OCI-LY7 (cell line): ENCODE measurements around the gene ROBO1. TPM values are rescaled to one million over a fixed set of nuclear protein-coding genes. Genes with fewer than 3 reads are reported as not detected.

Source experiments
- BruUV-seq: library from RNA; stranded (reverse); fragments of 400-500 nt; replicated peaks from 2 replicates; lab custom pipeline; 2021; lab: Mats Ljungman, UMichigan
- CTCF ChIA-PET: fragments of 300-600 bp; sonication (Branson Sonifier 250); formaldehyde crosslinking; loops from one replicate; lab custom pipeline; 2022; ENCODE audit warnings: antibody characterized with exemption; ENCODE audit not compliant: unreplicated experiment; lab: Charles Lee
- POLR2A ChIA-PET: fragments of 300-600 bp; sonication (Branson Sonifier 250); formaldehyde crosslinking; loops from one replicate; lab custom pipeline; 2022; ENCODE audit warnings: antibody characterized with exemption; lab: Charles Lee
- DNase-seq: peaks from one replicate; pipeline ENCODE4 v3.0.0-alpha.2; 2015; ENCODE audit warnings: low spot score
- H2AFZ ChIP-seq: fragments of 200-600 bp; sonication (generic), shearing (Covaris generic); 2 replicates; pipeline ENCODE4 v1.6.1; 2014; ENCODE audit warnings: mild to moderate bottlenecking, antibody characterized with exemption, low read length, moderate library complexity
- H3K27ac ChIP-seq: fragments of 200-600 bp; sonication (generic); 2 replicates; pipeline ENCODE4 v1.5.1; 2014; ENCODE audit warnings: mixed run types, low read depth, mild to moderate bottlenecking, moderate library complexity, low read length, inconsistent platforms; ENCODE audit not compliant: poor library complexity, severe bottlenecking
- H3K36me3 ChIP-seq: fragments of 200-600 bp; sonication (generic); 2 replicates; pipeline ENCODE4 v1.6.1; 2014; ENCODE audit warnings: mild to moderate bottlenecking, antibody characterized with exemption, low read length, moderate library complexity, mixed read lengths; ENCODE audit not compliant: insufficient read depth
- H3K4me1 ChIP-seq: fragments of 200-600 bp; sonication (generic); 2 replicates; pipeline ENCODE4 v1.5.1; 2014; ENCODE audit warnings: mild to moderate bottlenecking, low read length; ENCODE audit not compliant: insufficient read depth, poor library complexity, severe bottlenecking
- H3K4me2 ChIP-seq: fragments of 200-600 bp; sonication (generic); 2 replicates; pipeline ENCODE4 v1.6.1; 2014; ENCODE audit warnings: mild to moderate bottlenecking, low read length
- H3K4me3 ChIP-seq: fragments of 200-600 bp; sonication (generic); 2 replicates; pipeline ENCODE4 v1.5.1; 2014; ENCODE audit warnings: mild to moderate bottlenecking, low read depth, low read length; ENCODE audit not compliant: poor library complexity, severe bottlenecking
- H3K79me2 ChIP-seq: fragments of 200-600 bp; sonication (generic); 2 replicates; pipeline ENCODE4 v1.6.1; 2016; ENCODE audit warnings: low read depth, mild to moderate bottlenecking, low read length, moderate library complexity, mixed read lengths; ENCODE audit not compliant: insufficient read depth
- H3K9me2 ChIP-seq: fragments of 200-600 bp; sonication (generic); 2 replicates; pipeline ENCODE4 v1.6.1; 2016; ENCODE audit warnings: mild to moderate bottlenecking, low read length, mixed read lengths; ENCODE audit not compliant: insufficient read depth
- H3K9me3 ChIP-seq: fragments of 200-600 bp; sonication (generic); 2 replicates; pipeline ENCODE4 v1.6.1; 2014; ENCODE audit warnings: mild to moderate bottlenecking, mixed run types, low read length, mixed read lengths
- H4K20me1 ChIP-seq: fragments of 200-600 bp; sonication (generic); 2 replicates; pipeline ENCODE4 v1.6.1; 2014; ENCODE audit warnings: mild to moderate bottlenecking, antibody characterized with exemption, low read length, moderate library complexity, mixed read lengths; ENCODE audit not compliant: insufficient read depth
- EZH2phosphoT487 ChIP-seq: fragments of 200-600 bp; sonication (generic); IDR thresholded peaks from 2 replicates; pipeline ENCODE4 v1.6.1; 2018; ENCODE audit warnings: low read depth, borderline replicate concordance, mild to moderate bottlenecking, mixed run types, antibody characterized with exemption, low read length, moderate library complexity, mixed read lengths
- intact Hi-C: fragments of 100-400 bp; cut with micrococcal nuclease; formaldehyde crosslinking; loops from one replicate; pipeline ENCODE4 v1.10.0; 2022; ENCODE audit not compliant: unreplicated experiment
- total RNA-seq, 2 experiments: library from RNA; depleted of rRNA in 1 of 2; stranded (reverse); fragments of >200 nt in 1 of 2; shearing (Covaris generic) in 1 of 2; gene quantifications; 2 replicates each; pipeline ENCODE4 v1.2.3, GENCODE V29; 2014 to 2022
- TF ChIP-seq, protein P1 (sequence below): fragments of 200-600 bp; sonication (generic); conservative IDR thresholded peaks from 2 replicates; pipeline ENCODE4 v1.5.1; 2014; ENCODE audit warnings: mild to moderate bottlenecking, antibody characterized with exemption, low read length, moderate library complexity, mixed read lengths

The ROBO1 gene
- total RNA-seq, 2 experiments from 2014 or later, result not detected

DNA sequence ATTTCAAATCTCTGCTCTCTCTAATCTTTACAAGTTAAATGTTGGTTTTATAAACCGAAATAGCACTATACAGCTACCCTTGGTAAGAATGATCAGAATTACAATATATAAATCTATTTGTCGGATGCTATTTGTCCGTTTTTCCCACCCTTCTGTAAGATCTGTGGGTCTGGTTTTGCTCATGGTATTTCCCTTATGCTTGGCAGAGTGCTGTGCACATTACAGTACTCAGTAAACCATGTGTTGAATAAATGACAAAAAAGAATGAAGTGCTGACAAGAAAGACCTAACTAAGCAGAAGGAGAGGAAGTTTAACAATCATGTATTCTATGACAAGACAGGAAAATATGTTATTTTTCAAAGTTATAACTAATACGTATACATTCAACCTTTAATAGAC, 827.2 kb downstream of the ROBO1 start:
- POLR2A ChIA-PET, result interaction anchor here (0.6 kb wide), 1 partner anchor 454 kb away, joined by 3 read pairs; no protein-coding TSS in a partner anchor
- no peaks in the 10 kb centered on the region for H3K9me2 ChIP-seq
- H4K20me1 ChIP-seq, result no peaks in the 10 kb centered on the region
- H3K4me3 ChIP-seq, result no peak overlapping the region
- no peaks in the 10 kb centered on the region for H3K79me2 ChIP-seq
- no peaks in the 10 kb centered on the region for H3K4me1 ChIP-seq
- no peak overlapping the region for H2AFZ ChIP-seq
- H3K36me3 ChIP-seq, result no peaks in the 10 kb centered on the region
- intact Hi-C loops, result no loop called here
- H3K27ac ChIP-seq, result no peak overlapping the region
- no peak for TF ChIP-seq EZH2phosphoT487
- TF ChIP-seq, protein P1, sequence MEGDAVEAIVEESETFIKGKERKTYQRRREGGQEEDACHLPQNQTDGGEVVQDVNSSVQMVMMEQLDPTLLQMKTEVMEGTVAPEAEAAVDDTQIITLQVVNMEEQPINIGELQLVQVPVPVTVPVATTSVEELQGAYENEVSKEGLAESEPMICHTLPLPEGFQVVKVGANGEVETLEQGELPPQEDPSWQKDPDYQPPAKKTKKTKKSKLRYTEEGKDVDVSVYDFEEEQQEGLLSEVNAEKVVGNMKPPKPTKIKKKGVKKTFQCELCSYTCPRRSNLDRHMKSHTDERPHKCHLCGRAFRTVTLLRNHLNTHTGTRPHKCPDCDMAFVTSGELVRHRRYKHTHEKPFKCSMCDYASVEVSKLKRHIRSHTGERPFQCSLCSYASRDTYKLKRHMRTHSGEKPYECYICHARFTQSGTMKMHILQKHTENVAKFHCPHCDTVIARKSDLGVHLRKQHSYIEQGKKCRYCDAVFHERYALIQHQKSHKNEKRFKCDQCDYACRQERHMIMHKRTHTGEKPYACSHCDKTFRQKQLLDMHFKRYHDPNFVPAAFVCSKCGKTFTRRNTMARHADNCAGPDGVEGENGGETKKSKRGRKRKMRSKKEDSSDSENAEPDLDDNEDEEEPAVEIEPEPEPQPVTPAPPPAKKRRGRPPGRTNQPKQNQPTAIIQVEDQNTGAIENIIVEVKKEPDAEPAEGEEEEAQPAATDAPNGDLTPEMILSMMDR, result no peak
- no peak for DNase-seq
- CTCF ChIA-PET, result no interaction called here
- no TSS peak for BruUV-seq
- H3K9me3 ChIP-seq, result no peaks in the 10 kb centered on the region
- H3K4me2 ChIP-seq, result no peak overlapping the region

DNA sequence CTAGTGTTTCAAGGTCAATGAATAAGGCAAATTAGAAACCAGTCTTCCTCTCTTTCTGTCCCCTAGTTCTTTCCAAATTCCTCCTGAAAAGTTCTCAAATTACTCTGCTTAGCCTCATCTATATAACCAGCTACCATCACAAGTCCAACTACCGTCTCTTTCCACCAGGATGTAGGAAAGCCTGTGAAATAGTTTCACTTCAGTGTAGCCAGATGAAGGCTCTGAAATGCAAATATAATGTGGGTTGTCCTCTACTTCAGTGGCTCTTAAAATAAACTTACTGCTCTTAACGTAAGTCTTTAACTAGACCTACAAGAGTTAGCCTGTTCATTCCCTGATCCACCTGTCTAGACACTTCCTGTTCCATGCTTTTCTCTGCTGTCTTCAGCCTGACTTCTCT, 827.7 kb downstream of the ROBO1 start:
- Histone ChIP-seq H3K9me3 (no peaks in the 10 kb centered on the region), H3K4me3 (no peak overlapping the region), H3K4me1 (no peaks in the 10 kb centered on the region), H3K27ac (no peak overlapping the region), H3K36me3 (no peaks in the 10 kb centered on the region), H2AFZ (no peak overlapping the region), H3K9me2 (no peaks in the 10 kb centered on the region), H3K4me2 (no peak overlapping the region), H4K20me1 (no peaks in the 10 kb centered on the region), H3K79me2 (no peaks in the 10 kb centered on the region)
- BruUV-seq, result no TSS peak
- no peak for TF ChIP-seq EZH2phosphoT487
- TF ChIP-seq, protein P1, result no peak
- POLR2A ChIA-PET, result interaction anchor here (0.6 kb wide), 1 partner anchor 454 kb away, joined by 3 read pairs; no protein-coding TSS in a partner anchor
- CTCF ChIA-PET, result no interaction called here
- intact Hi-C loops, result no loop called here
- DNase-seq, result no peak

DNA sequence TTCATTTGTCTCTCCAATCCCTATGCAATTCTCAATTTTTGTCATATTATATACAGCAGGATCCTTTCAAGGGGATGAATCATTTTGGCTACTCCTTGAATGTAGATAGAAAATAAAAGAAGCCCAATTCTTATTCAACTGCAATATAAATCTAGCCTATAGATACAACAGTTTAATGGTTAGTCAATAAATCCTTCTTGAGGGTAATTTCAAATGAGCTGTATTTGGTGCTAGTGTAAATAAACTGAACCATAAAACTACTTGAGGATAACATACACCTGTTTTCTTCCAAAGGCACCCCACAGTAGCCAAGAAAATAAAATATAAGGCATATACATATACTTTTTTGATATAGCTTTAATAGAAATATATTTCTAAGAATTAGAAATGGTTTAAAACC, 830.3 kb downstream of the ROBO1 start:
- no peak overlapping the region for H3K4me2 ChIP-seq
- H3K9me3 ChIP-seq, result no peaks in the 10 kb centered on the region
- ChIA-PET CTCF (interaction anchor here (0.5 kb wide), 1 partner anchor 40 kb away, joined by 3 read pairs; no protein-coding TSS in a partner anchor), POLR2A (no interaction called here)
- intact Hi-C loops, result no loop called here
- H2AFZ ChIP-seq, result no peak overlapping the region
- DNase-seq, result no peak
- TF ChIP-seq, protein P1, result no peak
- TF ChIP-seq EZH2phosphoT487, result no peak
- H3K36me3 ChIP-seq, result no peaks in the 10 kb centered on the region
- no peak overlapping the region for H3K27ac ChIP-seq
- no peaks in the 10 kb centered on the region for H4K20me1 ChIP-seq
- H3K4me1 ChIP-seq, result no peaks in the 10 kb centered on the region
- H3K9me2 ChIP-seq, result no peaks in the 10 kb centered on the region
- BruUV-seq, result no TSS peak
- H3K79me2 ChIP-seq, result no peaks in the 10 kb centered on the region
- H3K4me3 ChIP-seq, result no peak overlapping the region
